Loucy (cell line): Measurements from ENCODE around the gene AFG3L2.

ENCODE experiments used
- H2AFZ ChIP-seq: fragments of 200-600 bp; sonication (generic); 2 replicates; pipeline ENCODE4 v1.6.0; 2016; ENCODE audit warnings: antibody characterized with exemption, mild to moderate bottlenecking, low read length, moderate library complexity
- H3F3A ChIP-seq: fragments of 200-600 bp; 2 replicates; pipeline ENCODE4 v1.6.0; 2016; ENCODE audit warnings: antibody characterized with exemption, low read depth, mild to moderate bottlenecking
- H3K27me3 ChIP-seq: fragments of 200-600 bp; sonication (generic); 2 replicates; pipeline ENCODE4 v1.6.1; 2014; ENCODE audit warnings: low read length, mild to moderate bottlenecking; ENCODE audit not compliant: insufficient read depth, poor library complexity, severe bottlenecking
- H3K36me3 ChIP-seq: fragments of 200-600 bp; sonication (generic); 2 replicates; pipeline ENCODE4 v1.6.1; 2016; ENCODE audit warnings: low read length; ENCODE audit not compliant: insufficient read depth
- H3K4me1 ChIP-seq: fragments of 200-600 bp; sonication (generic); 2 replicates; pipeline ENCODE4 v1.5.1; 2014; ENCODE audit warnings: low read length, mild to moderate bottlenecking; ENCODE audit not compliant: insufficient read depth, poor library complexity, severe bottlenecking
- H3K4me2 ChIP-seq: fragments of 200-600 bp; sonication (generic); 2 replicates; pipeline ENCODE4 v1.6.0; 2014; ENCODE audit warnings: antibody characterized with exemption, low read length, low read depth, mild to moderate bottlenecking; ENCODE audit not compliant: poor library complexity, severe bottlenecking
- H3K4me3 ChIP-seq: fragments of 200-600 bp; sonication (generic); 2 replicates; pipeline ENCODE4 v1.5.1; 2014; ENCODE audit warnings: low read length, mild to moderate bottlenecking, mixed read lengths; ENCODE audit not compliant: poor library complexity, severe bottlenecking
- H3K79me2 ChIP-seq: fragments of 200-600 bp; sonication (generic); 2 replicates; pipeline ENCODE4 v1.6.1; 2014; ENCODE audit warnings: low read length; ENCODE audit not compliant: insufficient read depth
- H3K9ac ChIP-seq: fragments of 200-600 bp; sonication (generic); 2 replicates; pipeline ENCODE4 v1.6.0; 2014; ENCODE audit warnings: mild to moderate bottlenecking, low read depth, low read length, moderate library complexity; ENCODE audit not compliant: poor library complexity, severe bottlenecking
- H3K9me2 ChIP-seq: fragments of 200-600 bp; sonication (generic); replicated peaks from 2 replicates; pipeline ENCODE4 v1.6.1; 2016; ENCODE audit warnings: low read depth, low read length, mixed read lengths
- H3K9me3 ChIP-seq: fragments of 200-600 bp; sonication (generic); 2 replicates; pipeline ENCODE4 v1.6.1; 2014; ENCODE audit warnings: mild to moderate bottlenecking, antibody characterized with exemption, low read length, low read depth; ENCODE audit not compliant: insufficient read depth
- H4K20me1 ChIP-seq: fragments of 200-600 bp; sonication (generic); 2 replicates; pipeline ENCODE4 v1.6.0; 2014; ENCODE audit warnings: antibody characterized with exemption, low read length, mild to moderate bottlenecking; ENCODE audit not compliant: insufficient read depth, poor library complexity, severe bottlenecking
- EZH2phosphoT487 ChIP-seq: fragments of 200-600 bp; IDR thresholded peaks from 2 replicates; pipeline ENCODE4 v1.6.1; 2018; ENCODE audit warnings: antibody characterized with exemption, mild to moderate bottlenecking, moderate library complexity, borderline replicate concordance
- TF ChIP-seq, protein P1 (sequence below): fragments of 200-600 bp; sonication (generic); conservative IDR thresholded peaks from 2 replicates; pipeline ENCODE4 v1.5.1; 2014; ENCODE audit warnings: mild to moderate bottlenecking, antibody characterized with exemption, low read length

AFG3L2 gene

DNA sequence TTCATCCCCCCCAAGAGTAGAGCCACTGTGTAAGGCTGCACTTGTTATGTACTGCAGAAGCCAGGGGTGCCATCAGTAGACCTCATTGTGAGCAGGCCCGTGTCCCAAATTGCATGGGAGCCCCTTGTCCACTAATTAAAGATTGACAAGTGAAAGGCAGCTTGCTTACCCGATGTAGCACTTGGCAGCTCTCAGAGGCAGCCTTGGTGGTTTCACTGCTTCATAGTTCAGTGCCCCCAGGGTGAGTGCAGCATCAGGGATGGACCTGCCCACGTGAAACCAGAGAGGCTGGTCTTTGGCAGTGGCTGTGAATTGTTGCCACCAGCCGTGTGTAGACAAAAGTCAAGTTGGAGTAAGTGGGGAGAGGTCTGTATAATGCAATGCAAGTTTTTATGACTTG lies 55.7 kb downstream of the AFG3L2 start:
- Histone ChIP-seq H3K9me3 (no peaks in the 10 kb centered on the region), H3K36me3 (peaks cover 18% of the 10 kb centered on the region; the same call in 1 of the 2 replicates), H3K9me2 (no peaks in the 10 kb centered on the region), H3K27me3 (no peaks in the 10 kb centered on the region), H3K4me2 (no peak overlapping the region), H3K4me3 (no peak overlapping the region), H3F3A (no peaks in the 10 kb centered on the region), H4K20me1 (no peaks in the 10 kb centered on the region), H3K79me2 (no peaks in the 10 kb centered on the region), H3K4me1 (no peaks in the 10 kb centered on the region), H2AFZ (no peak overlapping the region), H3K9ac (no peak overlapping the region)
- TF ChIP-seq EZH2phosphoT487, result no peak

DNA sequence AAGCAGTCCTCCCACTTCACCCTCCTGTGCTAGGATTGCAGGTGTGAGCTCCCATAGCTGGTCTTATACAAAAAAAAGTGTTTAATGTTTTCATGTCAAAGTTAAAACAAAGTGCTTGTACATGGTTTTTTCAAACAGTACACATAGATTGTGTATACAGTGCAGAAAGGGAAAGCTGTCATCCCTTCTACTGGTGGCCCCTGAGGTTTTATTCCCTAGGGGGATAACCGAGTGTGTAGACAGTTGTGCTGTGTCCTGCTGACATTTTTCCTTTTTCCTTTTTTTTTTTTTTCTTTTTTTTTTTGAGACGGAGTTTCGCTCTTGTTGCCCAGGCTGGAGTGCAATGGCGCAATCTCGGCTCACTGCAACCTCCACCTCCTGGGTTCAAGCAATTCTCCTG lies 58.2 kb downstream of the AFG3L2 start:
- no peaks in the 10 kb centered on the region for H4K20me1 ChIP-seq
- H3K9me3 ChIP-seq, result no peaks in the 10 kb centered on the region
- H2AFZ ChIP-seq, result no peak overlapping the region
- TF ChIP-seq, protein P1, sequence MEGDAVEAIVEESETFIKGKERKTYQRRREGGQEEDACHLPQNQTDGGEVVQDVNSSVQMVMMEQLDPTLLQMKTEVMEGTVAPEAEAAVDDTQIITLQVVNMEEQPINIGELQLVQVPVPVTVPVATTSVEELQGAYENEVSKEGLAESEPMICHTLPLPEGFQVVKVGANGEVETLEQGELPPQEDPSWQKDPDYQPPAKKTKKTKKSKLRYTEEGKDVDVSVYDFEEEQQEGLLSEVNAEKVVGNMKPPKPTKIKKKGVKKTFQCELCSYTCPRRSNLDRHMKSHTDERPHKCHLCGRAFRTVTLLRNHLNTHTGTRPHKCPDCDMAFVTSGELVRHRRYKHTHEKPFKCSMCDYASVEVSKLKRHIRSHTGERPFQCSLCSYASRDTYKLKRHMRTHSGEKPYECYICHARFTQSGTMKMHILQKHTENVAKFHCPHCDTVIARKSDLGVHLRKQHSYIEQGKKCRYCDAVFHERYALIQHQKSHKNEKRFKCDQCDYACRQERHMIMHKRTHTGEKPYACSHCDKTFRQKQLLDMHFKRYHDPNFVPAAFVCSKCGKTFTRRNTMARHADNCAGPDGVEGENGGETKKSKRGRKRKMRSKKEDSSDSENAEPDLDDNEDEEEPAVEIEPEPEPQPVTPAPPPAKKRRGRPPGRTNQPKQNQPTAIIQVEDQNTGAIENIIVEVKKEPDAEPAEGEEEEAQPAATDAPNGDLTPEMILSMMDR, result no peak
- TF ChIP-seq EZH2phosphoT487, result no peak
- no peak overlapping the region for H3K4me3 ChIP-seq
- no peak overlapping the region for H3K4me2 ChIP-seq
- no peaks in the 10 kb centered on the region for H3F3A ChIP-seq
- H3K27me3 ChIP-seq, result no peaks in the 10 kb centered on the region
- no peaks in the 10 kb centered on the region for H3K79me2 ChIP-seq
- H3K9me2 ChIP-seq, result no peaks in the 10 kb centered on the region
- H3K9ac ChIP-seq, result no peak overlapping the region
- no peaks in the 10 kb centered on the region for H3K36me3 ChIP-seq
- H3K4me1 ChIP-seq, result no peaks in the 10 kb centered on the region

DNA sequence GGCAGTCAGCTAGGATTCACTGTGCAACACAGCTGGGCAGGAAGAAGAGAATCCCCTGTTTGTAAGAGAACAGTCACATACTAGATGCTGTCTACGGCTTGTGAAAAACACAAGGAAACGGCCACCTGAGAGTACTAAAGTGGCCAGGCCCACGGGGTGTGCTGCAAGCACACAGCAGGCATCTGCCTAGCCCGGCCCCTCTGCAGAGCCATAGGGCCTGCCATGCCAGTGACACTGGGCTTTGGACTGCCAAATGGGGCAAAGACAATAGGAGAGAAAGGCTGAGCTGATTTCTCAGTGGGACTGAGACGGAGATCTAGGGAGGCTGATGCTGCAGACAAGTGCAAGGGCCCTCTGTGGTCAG lies 58.7 kb downstream of the AFG3L2 start:
- Histone ChIP-seq H3K9ac (no peak overlapping the region), H3K4me1 (no peaks in the 10 kb centered on the region), H2AFZ (no peak overlapping the region), H3K79me2 (no peaks in the 10 kb centered on the region), H3K4me2 (no peak overlapping the region), H3K4me3 (no peak overlapping the region), H3K36me3 (no peaks in the 10 kb centered on the region), H3K9me2 (no peaks in the 10 kb centered on the region), H3K27me3 (no peaks in the 10 kb centered on the region), H3F3A (no peaks in the 10 kb centered on the region), H3K9me3 (no peaks in the 10 kb centered on the region), H4K20me1 (no peaks in the 10 kb centered on the region)
- no peak for TF ChIP-seq EZH2phosphoT487
- TF ChIP-seq, protein P1, result no peak

DNA sequence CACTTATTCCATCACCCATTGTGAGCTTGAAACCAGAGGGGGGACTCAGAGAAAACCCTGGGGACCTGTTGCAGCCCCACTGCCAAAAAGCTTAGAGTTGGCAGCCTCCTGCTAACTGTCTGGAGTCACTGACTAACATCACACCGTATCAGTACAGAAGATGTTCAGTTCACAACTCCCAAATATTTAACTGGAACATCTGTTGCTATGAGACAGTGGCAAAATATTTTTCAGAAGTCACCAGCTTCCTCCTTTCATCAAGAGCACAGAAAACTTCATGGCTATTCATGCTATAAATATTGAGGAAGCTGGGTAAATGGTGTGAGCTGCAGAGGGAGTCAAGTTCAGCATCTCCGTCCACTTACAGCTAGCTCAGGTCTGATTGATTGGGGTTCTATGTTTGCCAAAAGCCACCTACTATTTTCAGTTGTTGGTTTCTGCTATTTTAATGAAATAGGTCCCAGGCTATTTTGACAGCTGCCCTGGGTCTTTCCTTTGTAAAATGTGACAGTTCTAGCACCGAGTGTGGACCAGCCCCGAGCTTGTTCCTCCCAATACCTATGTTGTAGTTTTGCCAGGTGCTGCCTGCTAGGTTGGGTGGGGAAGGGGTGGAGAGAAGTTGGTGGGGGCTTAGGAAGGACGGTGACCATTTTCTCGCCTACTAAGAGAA lies 59.2 kb downstream of the AFG3L2 start:
- Histone ChIP-seq H3K79me2 (no peaks in the 10 kb centered on the region), H3K36me3 (no peaks in the 10 kb centered on the region), H3K9ac (no peak overlapping the region), H3K9me3 (no peaks in the 10 kb centered on the region; the same call in 1 of the 2 replicates), H3F3A (no peaks in the 10 kb centered on the region), H3K4me1 (no peaks in the 10 kb centered on the region), H2AFZ (no peak overlapping the region), H3K27me3 (no peaks in the 10 kb centered on the region), H3K4me2 (no peak overlapping the region), H3K4me3 (no peak overlapping the region), H3K9me2 (no peaks in the 10 kb centered on the region), H4K20me1 (no peaks in the 10 kb centered on the region)
- TF ChIP-seq EZH2phosphoT487, result no peak
- TF ChIP-seq, protein P1, result no peak
